Natural killer cell (primary cell): ENCODE results near the gene VWA3B. TPM values are rescaled to one million over a fixed set of nuclear protein-coding genes. Genes with fewer than 3 reads are reported as not detected.

Experiments used
- ATAC-seq, 3 donors: fragments of 150-1000 bp in 2 of 3; fragments of 200-7000 bp in 1 of 3; cut with Tn5 transposase; 1 replicate in 1 of 3; 2 replicates in 2 of 3; pipeline ENCODE4 v1.10.0; 2021; ENCODE audit warnings: mild to moderate bottlenecking in 2 of 3, moderate library complexity in 2 of 3
- DNase-seq, 2 donors: peaks; one replicate each; pipeline versions ENCODE4 v3.0.0 to v3.0.0-alpha.2; 2013 to 2021; ENCODE audit warnings: mixed read lengths in 1 of 2
- H3K27ac ChIP-seq: one replicate; pipeline ENCODE4 v1.5.1; 2013; ENCODE audit warnings: mild to moderate bottlenecking, low read length
- H3K27me3 ChIP-seq: one replicate; pipeline ENCODE4 v1.6.1; 2013; ENCODE audit warnings: low read length; ENCODE audit not compliant: control insufficient read depth, insufficient read depth
- H3K36me3 ChIP-seq: one replicate; pipeline ENCODE4 v1.6.1; 2013; ENCODE audit warnings: low read length; ENCODE audit not compliant: control insufficient read depth, insufficient read depth
- H3K4me1 ChIP-seq: one replicate; pipeline ENCODE4 v1.6.1; 2013; ENCODE audit warnings: low read length; ENCODE audit not compliant: control insufficient read depth, insufficient read depth
- H3K4me3 ChIP-seq: one replicate; pipeline ENCODE4 v1.5.1; 2013; ENCODE audit warnings: low read length
- H3K9me3 ChIP-seq: one replicate; pipeline ENCODE4 v1.6.1; 2013; ENCODE audit warnings: low read length; ENCODE audit not compliant: control insufficient read depth, insufficient read depth
- H3K27ac Mint-ChIP-seq, 2 donors: one replicate each; pipeline ENCODE4 v1.8.0; 2022; ENCODE audit warnings: mild to moderate bottlenecking in 2 of 2, mixed read lengths in 2 of 2, moderate library complexity in 1 of 2
- H3K27me3 Mint-ChIP-seq, 2 donors: one replicate each; pipeline ENCODE4 v1.8.0; 2022; ENCODE audit warnings: low read depth in 2 of 2, mixed read lengths in 2 of 2
- H3K36me3 Mint-ChIP-seq: one replicate; pipeline ENCODE4 v1.8.0; 2022; ENCODE audit warnings: mixed read lengths
- H3K4me1 Mint-ChIP-seq, 2 donors: one replicate each; pipeline ENCODE4 v1.8.0; 2022; ENCODE audit warnings: mixed read lengths in 2 of 2
- H3K4me3 Mint-ChIP-seq: one replicate; pipeline ENCODE4 v1.8.0; 2022; ENCODE audit warnings: mild to moderate bottlenecking, moderate library complexity, mixed read lengths
- H3K9me3 Mint-ChIP-seq, 2 donors: one replicate each; pipeline ENCODE4 v1.8.0; 2022; ENCODE audit warnings: mixed read lengths in 2 of 2
- WGBS: methylation state at CpG from one replicate; pipeline ENCODE4 v1.1.7; 2013; ENCODE audit warnings: missing lambda C conversion rate; ENCODE audit not compliant: insufficient coverage; 5-methylcytosine and 5-hydroxymethylcytosine counted together
- intact Hi-C: fragments of 100-400 bp; cut with micrococcal nuclease; formaldehyde crosslinking; loops from one replicate; pipeline ENCODE4 v1.14.2; 2022
- total RNA-seq, 4 donors: library from RNA; stranded (reverse); fragments of 120-200 nt in 1 of 4; gene quantifications; one replicate each; pipeline versions ENCODE4 v1.2.3 to v1.2.4, GENCODE V29; 2013 to 2022
- TF ChIP-seq, protein P1 (sequence below): fragments of 200-600 bp; IDR thresholded peaks from one replicate; pipeline ENCODE4 v1.8.0; 2022; ENCODE audit warnings: antibody characterized with exemption

The VWA3B gene
- total RNA-seq, 3 donors from 2014 or later (not counting 1 experiment from before 2014, with no cell fraction given), result not detected

DNA sequence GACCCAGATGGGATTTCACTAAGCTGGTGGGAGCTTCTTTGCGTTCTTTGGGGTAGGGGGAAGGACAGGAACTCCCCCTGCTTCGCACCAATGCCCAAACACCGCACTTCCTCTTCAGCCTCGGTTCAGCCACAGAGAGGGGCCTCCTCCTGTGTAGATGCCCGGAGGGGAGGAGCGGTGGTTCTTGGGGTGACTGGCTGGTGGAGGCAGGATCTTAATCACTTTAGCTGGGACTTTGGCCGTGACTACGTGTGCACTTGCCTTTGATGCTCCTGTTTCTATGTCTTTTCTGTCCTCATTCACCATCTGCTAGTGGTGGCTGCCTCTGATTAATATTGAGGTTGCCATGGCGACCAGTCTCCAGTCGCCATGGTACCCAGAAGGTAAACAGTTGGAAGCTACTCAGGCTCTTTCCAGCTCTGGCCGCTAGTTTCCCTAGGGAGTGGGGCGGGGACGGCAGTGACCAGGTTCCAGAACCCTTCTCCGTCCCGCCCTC is 261.1 kb downstream of the VWA3B start:
- intact Hi-C loops, result no loop called here
- H3K9me3 ChIP-seq, result peaks cover 2% of the 10 kb centered on the region
- peaks cover 8 to 17% of the 10 kb centered on the region in 2 donors for H3K4me1 Mint-ChIP-seq
- H3K4me3 Mint-ChIP-seq, result no peak overlapping the region
- no peak for ATAC-seq
- peaks cover 18% of the 10 kb centered on the region for H3K4me1 ChIP-seq
- H3K36me3 ChIP-seq, result no peaks in the 10 kb centered on the region
- WGBS, result 13% methylated on average over 12 of the region's 15 CpGs
- no peak overlapping the region for H3K27ac Mint-ChIP-seq
- peaks cover 45% of the 10 kb centered on the region for H3K27me3 ChIP-seq
- H3K4me3 ChIP-seq, result no peak overlapping the region
- H3K9me3 Mint-ChIP-seq, result peaks cover 0 to 2% of the 10 kb centered on the region in 2 donors
- no peak overlapping the region for H3K27ac ChIP-seq
- H3K36me3 Mint-ChIP-seq, result peaks cover 11% of the 10 kb centered on the region
- H3K27me3 Mint-ChIP-seq, result peaks cover 64 to 83% of the 10 kb centered on the region in 2 donors
- TF ChIP-seq, protein P1, sequence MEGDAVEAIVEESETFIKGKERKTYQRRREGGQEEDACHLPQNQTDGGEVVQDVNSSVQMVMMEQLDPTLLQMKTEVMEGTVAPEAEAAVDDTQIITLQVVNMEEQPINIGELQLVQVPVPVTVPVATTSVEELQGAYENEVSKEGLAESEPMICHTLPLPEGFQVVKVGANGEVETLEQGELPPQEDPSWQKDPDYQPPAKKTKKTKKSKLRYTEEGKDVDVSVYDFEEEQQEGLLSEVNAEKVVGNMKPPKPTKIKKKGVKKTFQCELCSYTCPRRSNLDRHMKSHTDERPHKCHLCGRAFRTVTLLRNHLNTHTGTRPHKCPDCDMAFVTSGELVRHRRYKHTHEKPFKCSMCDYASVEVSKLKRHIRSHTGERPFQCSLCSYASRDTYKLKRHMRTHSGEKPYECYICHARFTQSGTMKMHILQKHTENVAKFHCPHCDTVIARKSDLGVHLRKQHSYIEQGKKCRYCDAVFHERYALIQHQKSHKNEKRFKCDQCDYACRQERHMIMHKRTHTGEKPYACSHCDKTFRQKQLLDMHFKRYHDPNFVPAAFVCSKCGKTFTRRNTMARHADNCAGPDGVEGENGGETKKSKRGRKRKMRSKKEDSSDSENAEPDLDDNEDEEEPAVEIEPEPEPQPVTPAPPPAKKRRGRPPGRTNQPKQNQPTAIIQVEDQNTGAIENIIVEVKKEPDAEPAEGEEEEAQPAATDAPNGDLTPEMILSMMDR, result no peak
- no peak for DNase-seq

DNA sequence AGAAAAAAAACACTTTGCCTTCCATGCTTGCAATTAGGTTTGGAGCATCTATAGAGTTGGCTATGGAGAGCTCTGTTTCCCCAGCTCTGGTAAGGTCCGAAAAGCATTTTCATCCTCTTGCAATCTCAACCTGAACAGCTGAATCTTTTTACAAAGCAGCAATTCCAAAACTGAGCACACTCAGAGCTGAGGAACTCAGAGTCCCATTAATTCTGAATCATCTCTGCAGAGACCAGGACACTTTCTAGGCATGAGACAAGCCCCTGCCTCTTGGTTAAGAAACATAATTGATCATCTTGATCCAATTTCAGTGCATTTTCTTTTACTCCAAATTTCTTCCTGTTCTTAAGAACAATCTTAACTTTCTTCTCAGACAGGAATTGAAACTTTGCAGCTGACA is 263.4 kb downstream of the VWA3B start:
- TF ChIP-seq, protein P1, result no peak
- H3K27me3 ChIP-seq, result peaks cover 39% of the 10 kb centered on the region
- Mint-ChIP-seq H3K4me1 (peaks cover 8 to 17% of the 10 kb centered on the region in 2 donors), H3K36me3 (peaks cover 8% of the 10 kb centered on the region), H3K27me3 (peaks cover 45 to 66% of the 10 kb centered on the region in 2 donors), H3K27ac (no peak overlapping the region), H3K4me3 (no peak overlapping the region), H3K9me3 (no peaks in the 10 kb centered on the region)
- ATAC-seq (no peak), DNase-seq (no peak)
- H3K4me3 ChIP-seq, result no peak overlapping the region
- WGBS, result 100% methylated on average over 1 of the region's 1 CpG
- no peak overlapping the region for H3K27ac ChIP-seq
- H3K36me3 ChIP-seq, result no peaks in the 10 kb centered on the region
- H3K4me1 ChIP-seq, result peaks cover 18% of the 10 kb centered on the region
- peaks cover 2% of the 10 kb centered on the region for H3K9me3 ChIP-seq
- intact Hi-C loops, result no loop called here

DNA sequence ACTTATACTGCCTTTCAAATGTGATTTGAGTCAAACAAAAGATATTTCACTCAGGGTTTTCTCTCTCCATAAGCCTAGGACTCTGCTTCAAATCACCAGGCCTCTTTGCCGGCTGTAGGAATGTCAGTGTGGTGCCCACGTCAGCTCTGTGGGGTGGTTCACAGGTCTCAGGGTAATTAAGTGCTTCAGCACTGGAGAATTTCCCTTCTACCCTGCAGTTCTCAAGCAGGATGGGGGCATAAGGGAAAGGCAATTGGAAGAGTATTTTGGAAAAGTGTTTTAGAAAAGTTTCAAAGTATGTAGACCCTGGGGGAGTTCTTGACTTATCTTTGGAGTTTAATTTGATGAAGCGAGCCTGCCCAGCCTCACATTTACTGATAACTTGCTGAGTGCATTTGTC is 268.9 kb downstream of the VWA3B start:
- H3K36me3 Mint-ChIP-seq, result no peaks in the 10 kb centered on the region
- H3K27ac Mint-ChIP-seq, result no peak overlapping the region
- intact Hi-C loops, result no loop called here
- peaks cover 8 to 35% of the 10 kb centered on the region in 2 donors for H3K27me3 Mint-ChIP-seq
- H3K4me1 ChIP-seq, result no peaks in the 10 kb centered on the region
- ATAC-seq (no peak), DNase-seq (no peak)
- no peak overlapping the region for H3K27ac ChIP-seq
- no peaks in the 10 kb centered on the region for H3K4me1 Mint-ChIP-seq
- TF ChIP-seq, protein P1, result no peak
- 79% methylated on average over 3 of the region's 3 CpGs for WGBS
- H3K4me3 Mint-ChIP-seq, result no peak overlapping the region
- no peaks in the 10 kb centered on the region for H3K9me3 ChIP-seq
- H3K4me3 ChIP-seq, result no peak overlapping the region
- peaks cover 2% of the 10 kb centered on the region for H3K27me3 ChIP-seq
- H3K36me3 ChIP-seq, result no peaks in the 10 kb centered on the region
- no peaks in the 10 kb centered on the region for H3K9me3 Mint-ChIP-seq

DNA sequence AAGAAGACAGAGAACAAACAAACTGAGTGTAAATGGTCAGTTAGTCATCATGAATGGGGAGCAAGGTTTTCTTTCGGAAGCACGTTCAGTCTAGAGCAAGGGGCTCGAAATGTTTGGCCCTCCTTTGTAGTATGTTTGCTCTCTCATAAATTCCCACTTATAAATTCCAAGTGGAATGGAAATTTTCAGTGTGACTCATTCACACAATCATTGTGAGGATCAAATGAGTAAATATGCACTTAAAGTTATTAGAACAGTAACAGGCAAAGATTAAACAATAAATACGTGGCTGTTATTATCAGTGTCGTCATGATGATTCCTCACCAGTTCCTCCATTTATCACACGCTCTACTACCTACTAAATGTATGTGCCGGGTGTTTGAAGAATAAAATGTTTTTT is 269.8 kb downstream of the VWA3B start:
- H3K27me3 ChIP-seq, result peaks cover 2% of the 10 kb centered on the region
- intact Hi-C loops, result no loop called here
- TF ChIP-seq, protein P1, result no peak
- DNase-seq (no peak), ATAC-seq (no peak)
- Mint-ChIP-seq H3K4me1 (no peaks in the 10 kb centered on the region), H3K27me3 (peaks cover 8 to 26% of the 10 kb centered on the region in 2 donors), H3K4me3 (no peak overlapping the region), H3K36me3 (no peaks in the 10 kb centered on the region), H3K9me3 (no peaks in the 10 kb centered on the region), H3K27ac (no peak overlapping the region)
- no peak overlapping the region for H3K27ac ChIP-seq
- H3K4me3 ChIP-seq, result no peak overlapping the region
- 98% methylated on average over 6 of the region's 7 CpGs for WGBS
- no peaks in the 10 kb centered on the region for H3K4me1 ChIP-seq
- no peaks in the 10 kb centered on the region for H3K9me3 ChIP-seq
- H3K36me3 ChIP-seq, result no peaks in the 10 kb centered on the region
